LNCaP clone FGC (cell line): ENCODE data around the gene DOCK4.

ENCODE experiments used
- DNase-seq: peaks from one replicate; pipeline ENCODE4 v3.0.0-alpha.2; 2011; ENCODE audit warnings: low read depth
- H3K4me3 ChIP-seq: 2 replicates; pipeline ENCODE4 v1.5.1; 2011; ENCODE audit warnings: mild to moderate bottlenecking, low read depth, low read length, control low read depth
- CTCF ChIP-seq: IDR thresholded peaks from 2 replicates; pipeline ENCODE4 v1.5.1; 2012; ENCODE audit warnings: mild to moderate bottlenecking; ENCODE audit not compliant: control insufficient read depth, insufficient read depth; ENCODE audit errors: extremely low read depth

Gene DOCK4

DNA sequence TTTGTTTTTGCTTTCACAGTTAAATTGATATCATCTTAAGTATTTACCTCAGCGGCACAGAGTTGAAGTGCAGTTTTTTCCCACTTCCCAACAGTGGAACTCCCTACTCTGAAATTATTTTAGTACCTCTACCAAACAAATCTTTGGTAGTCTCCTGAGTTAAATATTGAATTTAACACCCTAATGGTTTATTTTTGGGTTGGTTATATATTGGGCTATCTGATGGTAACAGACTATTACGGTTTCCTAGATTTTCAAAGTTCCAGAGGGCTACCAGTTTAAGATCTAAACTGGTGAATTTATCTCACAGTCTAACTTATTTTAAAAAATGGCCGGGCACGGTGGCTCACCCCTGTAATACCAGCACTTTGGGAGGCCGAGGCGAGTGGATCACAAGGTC, 1.6 kb upstream of the DOCK4 start:
- TF ChIP-seq CTCF = no peak
- peak overlapping the region; percentile 89 for H3K4me3 ChIP-seq

GRCh38 chr7:112206991-112207592, 893 bp upstream of the DOCK4 start:
- DNase-seq = no peak
- TF ChIP-seq CTCF = no peak
- H3K4me3 ChIP-seq = peak overlapping the region; percentile 89

More for the DNA sequence above, 1.6 kb upstream of the DOCK4 start:
- DNase-seq = no peak

DNA sequence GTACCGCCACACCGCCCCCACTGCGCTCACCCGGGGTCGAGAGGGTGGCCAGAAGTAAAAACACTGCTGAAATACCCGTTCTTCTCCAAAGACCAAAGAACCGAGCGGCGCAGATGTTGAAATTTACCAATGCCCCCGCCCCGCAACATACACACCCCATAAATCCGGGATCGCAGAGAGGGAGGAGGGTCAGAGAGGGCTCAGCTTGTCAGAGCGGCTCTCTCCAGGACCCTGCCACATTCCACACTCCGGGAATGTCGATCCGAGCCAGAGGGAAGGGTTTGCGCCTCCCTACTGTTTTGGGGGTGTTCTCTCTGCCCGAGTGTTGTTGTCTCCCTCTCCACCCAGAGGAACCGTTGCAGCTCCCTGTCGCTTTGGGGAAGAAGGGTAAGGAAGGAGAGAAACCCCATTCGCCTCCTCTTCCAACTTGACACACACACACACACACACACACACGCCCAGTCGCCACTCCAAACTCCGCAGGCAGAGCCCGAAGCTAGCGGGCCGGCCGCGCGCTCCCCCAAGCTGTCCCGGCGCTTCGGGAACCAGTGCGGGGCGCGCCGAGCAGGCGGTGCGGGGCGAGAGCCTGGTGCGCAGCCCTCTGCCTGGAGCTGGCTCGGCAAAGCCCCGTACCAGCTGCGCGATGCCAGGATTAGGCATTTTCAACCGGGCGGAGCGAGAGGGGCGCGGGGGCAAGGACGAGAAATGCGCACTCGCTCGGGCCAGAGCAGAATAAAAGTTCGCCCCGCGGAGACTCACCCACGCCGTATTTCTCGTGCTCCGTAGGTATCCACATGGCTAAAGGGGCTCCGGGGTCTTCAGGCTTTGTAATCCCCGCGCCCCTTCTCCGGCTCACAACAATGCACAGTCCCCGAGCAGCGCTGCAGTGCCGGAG, 609 bp downstream of the DOCK4 start:
- H3K4me3 ChIP-seq = peak overlapping the region; percentile 89
- DNase-seq = no peak
- TF ChIP-seq CTCF = peak; percentile 10; the same call in 1 of the 2 replicates

DNA sequence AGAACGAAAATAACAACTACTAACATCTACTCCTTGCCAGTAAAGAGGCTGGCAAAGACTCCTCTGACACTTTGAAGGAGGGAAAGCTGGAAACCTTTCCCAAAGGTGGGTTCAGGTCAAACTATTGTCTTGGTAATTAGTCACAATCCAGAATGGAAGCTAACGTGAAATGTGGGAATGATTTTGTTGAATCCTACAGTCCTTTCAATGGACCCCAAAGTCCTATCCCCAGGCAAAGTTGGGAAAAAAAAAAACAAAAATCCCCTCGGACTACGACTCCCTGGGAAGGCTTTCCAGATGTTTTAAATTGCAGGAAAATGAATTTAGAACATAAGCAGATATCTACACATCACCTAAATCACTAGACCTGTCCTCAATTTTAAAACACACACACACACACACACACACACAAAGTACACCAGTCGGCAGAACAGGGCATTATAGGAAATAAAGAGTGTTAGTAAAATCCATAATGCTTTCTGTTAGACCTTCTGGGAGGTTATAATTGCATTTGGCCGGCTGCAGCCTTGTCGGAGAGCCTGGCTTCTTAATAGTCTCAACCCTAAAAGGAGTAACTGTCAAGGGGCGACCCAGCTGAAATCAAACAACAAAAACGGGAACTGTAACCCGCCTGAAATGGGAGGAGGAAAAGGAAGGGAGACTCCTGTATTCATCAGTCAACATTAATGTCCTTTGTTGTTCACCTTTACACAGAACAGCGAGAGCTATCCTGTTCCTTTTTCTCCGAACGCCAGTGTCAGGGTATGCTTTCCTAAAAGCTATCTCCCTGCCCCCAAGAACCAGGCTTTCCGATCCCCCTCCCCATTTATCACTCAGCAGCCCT, 1.5 kb downstream of the DOCK4 start:
- TF ChIP-seq CTCF = no peak
- DNase-seq = no peak
- H3K4me3 ChIP-seq = peak overlapping the region; percentile 89

- DNase-seq = no peak
- no peak overlapping the region for H3K4me3 ChIP-seq
- no peak for TF ChIP-seq CTCF
Observed at GRCh38 chr7:112203365-112203739, 2.8 kb downstream of the DOCK4 start.

GRCh38 chr7:112202816-112203215, 3.4 kb downstream of the DOCK4 start:
- H3K4me3 ChIP-seq = no peak overlapping the region
- no peak for TF ChIP-seq CTCF
- DNase-seq = no peak
